Mesenchymal stem cell (in vitro differentiated cells and primary cell): Measurements from ENCODE around the gene NFAT5.

Experiments
- DNase-seq: peaks from one replicate; pipeline ENCODE4 v3.0.0-alpha.2; 2013
- H2AFZ ChIP-seq: one replicate; pipeline ENCODE4 v1.6.1; 2013; ENCODE audit warnings: low read depth, mild to moderate bottlenecking, control low read depth, inconsistent platforms, low read length, moderate library complexity
- H2AK5ac ChIP-seq: 2 replicates; pipeline ENCODE4 v1.6.1; 2013; ENCODE audit warnings: low read length, moderate library complexity, mild to moderate bottlenecking, inconsistent platforms; ENCODE audit not compliant: severe bottlenecking
- H2BK120ac ChIP-seq: one replicate; pipeline ENCODE4 v1.6.1; 2013; ENCODE audit warnings: low read depth, mild to moderate bottlenecking, inconsistent platforms, low read length, moderate library complexity
- H2BK12ac ChIP-seq, 2 experiments: one replicate each; pipeline ENCODE4 v1.6.1; 2013; ENCODE audit warnings: inconsistent platforms in 2 of 2, low read length in 2 of 2, mild to moderate bottlenecking in 2 of 2, moderate library complexity in 2 of 2, control low read depth in 1 of 2
- H2BK15ac ChIP-seq: one replicate; pipeline ENCODE4 v1.6.1; 2013; ENCODE audit warnings: mild to moderate bottlenecking, low read depth, inconsistent platforms; ENCODE audit not compliant: poor library complexity, severe bottlenecking
- H2BK5ac ChIP-seq: 2 replicates; pipeline ENCODE4 v1.6.1; 2013; ENCODE audit warnings: low read depth, mild to moderate bottlenecking, low read length, control low read depth, inconsistent platforms; ENCODE audit not compliant: poor library complexity, severe bottlenecking
- H3K14ac ChIP-seq, 2 experiments: one replicate each; pipeline ENCODE4 v1.6.1; 2013; ENCODE audit warnings: inconsistent platforms in 2 of 2, low read length in 2 of 2, control low read depth in 1 of 2, mild to moderate bottlenecking in 1 of 2, moderate library complexity in 1 of 2
- H3K18ac ChIP-seq, 2 experiments: one replicate each; pipeline ENCODE4 v1.6.1; 2013; ENCODE audit warnings: inconsistent platforms in 2 of 2, low read length in 2 of 2, control low read depth in 1 of 2, low read depth in 1 of 2, mild to moderate bottlenecking in 1 of 2
- H3K23ac ChIP-seq, 2 experiments: one replicate each; pipeline ENCODE4 v1.6.1; 2013; ENCODE audit warnings: inconsistent platforms in 2 of 2, low read length in 2 of 2, mild to moderate bottlenecking in 2 of 2, moderate library complexity in 2 of 2, control low read depth in 1 of 2
- H3K27ac ChIP-seq: 2 replicates; pipeline ENCODE4 v1.5.1; 2013; ENCODE audit warnings: mild to moderate bottlenecking, moderate library complexity, low read length, control low read depth, inconsistent platforms; ENCODE audit not compliant: poor library complexity, severe bottlenecking
- H3K27me3 ChIP-seq, 2 experiments: 2 replicates each; pipeline versions ENCODE4 v1.6.1 to v1.7.0; 2013; ENCODE audit warnings: low read length in 2 of 2, mild to moderate bottlenecking in 2 of 2, moderate library complexity in 2 of 2, control low read depth in 1 of 2, inconsistent platforms in 1 of 2; ENCODE audit not compliant: control insufficient read depth in 1 of 2, insufficient read depth in 1 of 2
- H3K36me3 ChIP-seq, 2 experiments: 2 replicates each; pipeline versions ENCODE4 v1.6.1 to v1.7.0; 2013; ENCODE audit warnings: low read length in 2 of 2, control low read depth in 1 of 2, inconsistent platforms in 1 of 2, low read depth in 1 of 2, mild to moderate bottlenecking in 1 of 2; ENCODE audit not compliant: insufficient read depth in 2 of 2, control insufficient read depth in 1 of 2
- H3K4ac ChIP-seq, 2 experiments: one replicate each; pipeline ENCODE4 v1.6.1; 2013; ENCODE audit warnings: inconsistent platforms in 2 of 2, low read length in 2 of 2, mild to moderate bottlenecking in 2 of 2, moderate library complexity in 2 of 2, control low read depth in 1 of 2, low read depth in 1 of 2
- H3K4me1 ChIP-seq: 2 replicates; pipeline ENCODE4 v1.6.1; 2013; ENCODE audit warnings: low read depth, low read length, control low read depth; ENCODE audit not compliant: control insufficient read depth, insufficient read depth
- H3K4me2 ChIP-seq: 2 replicates; pipeline ENCODE4 v1.6.1; 2013; ENCODE audit warnings: low read length, mild to moderate bottlenecking, inconsistent platforms; ENCODE audit not compliant: poor library complexity, severe bottlenecking
- H3K4me3 ChIP-seq, 2 experiments: 2 replicates each; pipeline versions ENCODE4 v1.5.1 to v1.7.0; 2013; ENCODE audit warnings: low read length in 2 of 2, mild to moderate bottlenecking in 2 of 2, control low read depth in 1 of 2, low read depth in 1 of 2; ENCODE audit not compliant: insufficient read depth in 1 of 2
- H3K79me1 ChIP-seq: replicated peaks from 2 replicates; pipeline ENCODE4 v1.6.1; 2013; ENCODE audit warnings: mild to moderate bottlenecking, control low read depth, low read length, inconsistent platforms; ENCODE audit not compliant: poor library complexity, severe bottlenecking
- H3K9ac ChIP-seq: 2 replicates; pipeline ENCODE4 v1.7.0; 2013; ENCODE audit warnings: mild to moderate bottlenecking, low read length, moderate library complexity
- H3K9me3 ChIP-seq: 2 replicates; pipeline ENCODE4 v1.7.0; 2013; ENCODE audit warnings: mild to moderate bottlenecking, low read length; ENCODE audit not compliant: control insufficient read depth
- H4K8ac ChIP-seq: one replicate; pipeline ENCODE4 v1.6.1; 2013; ENCODE audit warnings: inconsistent platforms, mild to moderate bottlenecking, low read length, moderate library complexity
- H4K91ac ChIP-seq: one replicate; pipeline ENCODE4 v1.6.1; 2013; ENCODE audit warnings: mild to moderate bottlenecking, low read length, inconsistent platforms
- WGBS: methylation state at CpG from one replicate; pipeline ENCODE4 v1.1.7; 2013; ENCODE audit warnings: mixed read lengths; 5-methylcytosine and 5-hydroxymethylcytosine counted together

Gene NFAT5

DNA sequence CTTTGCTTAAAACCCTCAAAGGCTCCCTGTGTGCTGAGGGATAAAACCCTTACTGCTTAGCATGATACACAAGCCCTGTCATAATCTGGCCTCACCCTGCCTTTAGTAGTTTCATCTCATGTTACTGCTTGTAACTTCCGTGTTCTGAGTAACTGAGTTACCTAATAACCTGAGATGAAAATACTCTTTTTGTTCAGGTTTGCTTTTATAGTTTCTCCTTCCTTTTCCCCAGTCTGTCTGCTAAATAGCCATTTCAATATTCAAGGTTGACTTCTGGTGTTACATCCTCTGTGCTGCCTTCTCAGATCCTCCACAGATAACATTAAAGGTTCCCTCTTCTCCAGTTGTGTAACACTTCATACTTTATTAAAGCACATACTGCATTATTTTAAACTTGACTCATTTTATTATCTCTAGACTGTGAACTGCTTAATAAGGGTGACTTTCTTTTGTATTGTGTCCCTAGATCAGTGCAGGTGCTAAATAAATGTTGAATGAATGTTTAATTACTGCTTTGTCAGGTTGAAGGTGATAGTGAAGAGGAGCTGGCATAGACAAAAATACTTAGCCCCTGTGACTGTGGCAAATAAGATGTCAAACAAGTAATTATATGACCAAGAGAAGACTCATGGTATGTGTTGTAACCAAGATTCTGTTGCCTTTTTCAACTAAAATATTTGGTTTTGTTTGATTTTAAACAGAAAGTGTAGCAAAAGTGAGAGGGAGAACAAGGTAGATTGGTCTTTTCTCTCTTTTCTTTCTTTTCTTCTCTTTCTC is 47.8 kb downstream of the NFAT5 start:
- no peak overlapping the region for H2BK120ac ChIP-seq
- no peak overlapping the region for H3K14ac ChIP-seq
- no peak overlapping the region for H3K4me3 ChIP-seq
- no peak overlapping the region for H2BK5ac ChIP-seq
- H3K79me1 ChIP-seq: no peaks in the 10 kb centered on the region
- no peak overlapping the region for H2AK5ac ChIP-seq
- H3K4me1 ChIP-seq: peaks cover 6% of the 10 kb centered on the region
- H4K8ac ChIP-seq: no peak overlapping the region
- peak; percentile 26 for DNase-seq
- 92% methylated on average over 1 of the region's 1 CpG for WGBS
- no peak overlapping the region for H4K91ac ChIP-seq
- peak overlapping the region; percentile 23 for H3K9ac ChIP-seq
- no peak overlapping the region for H3K23ac ChIP-seq
- no peak overlapping the region for H3K4ac ChIP-seq
- H3K4me2 ChIP-seq: no peak overlapping the region
- H3K9me3 ChIP-seq: no peaks in the 10 kb centered on the region
- peaks cover 9 to 17% of the 10 kb centered on the region in 2 experiments for H3K36me3 ChIP-seq
- H3K27me3 ChIP-seq: no peaks in the 10 kb centered on the region
- H2AFZ ChIP-seq: no peak overlapping the region
- H2BK15ac ChIP-seq: no peak overlapping the region
- no peak overlapping the region for H3K18ac ChIP-seq
- no peak overlapping the region for H2BK12ac ChIP-seq
- H3K27ac ChIP-seq: peak overlapping the region; percentile 26

- H4K91ac ChIP-seq: no peak overlapping the region
- no peak overlapping the region for H3K27ac ChIP-seq
- H3K4me1 ChIP-seq: peaks cover 6% of the 10 kb centered on the region
- no peak overlapping the region for H2AFZ ChIP-seq
- no peak overlapping the region for H4K8ac ChIP-seq
- H3K18ac ChIP-seq: no peak overlapping the region
- H2BK5ac ChIP-seq: no peak overlapping the region
- H3K4ac ChIP-seq: no peak overlapping the region
- no peak for DNase-seq
- no peak overlapping the region for H3K14ac ChIP-seq
- H2BK120ac ChIP-seq: no peak overlapping the region
- 98% methylated on average over 2 of the region's 2 CpGs for WGBS
- H2BK12ac ChIP-seq: no peak overlapping the region
- H3K4me2 ChIP-seq: no peak overlapping the region
- no peak overlapping the region for H3K9ac ChIP-seq
- no peak overlapping the region for H2AK5ac ChIP-seq
- no peak overlapping the region for H3K23ac ChIP-seq
- peaks cover 9 to 15% of the 10 kb centered on the region in 2 experiments for H3K36me3 ChIP-seq
- no peaks in the 10 kb centered on the region for H3K79me1 ChIP-seq
- H3K4me3 ChIP-seq: no peak overlapping the region
- no peaks in the 10 kb centered on the region for H3K9me3 ChIP-seq
- H3K27me3 ChIP-seq: no peaks in the 10 kb centered on the region
- H2BK15ac ChIP-seq: no peak overlapping the region
Measured at GRCh38 chr16:69615528-69615927, 49.8 kb downstream of the NFAT5 start.

DNA sequence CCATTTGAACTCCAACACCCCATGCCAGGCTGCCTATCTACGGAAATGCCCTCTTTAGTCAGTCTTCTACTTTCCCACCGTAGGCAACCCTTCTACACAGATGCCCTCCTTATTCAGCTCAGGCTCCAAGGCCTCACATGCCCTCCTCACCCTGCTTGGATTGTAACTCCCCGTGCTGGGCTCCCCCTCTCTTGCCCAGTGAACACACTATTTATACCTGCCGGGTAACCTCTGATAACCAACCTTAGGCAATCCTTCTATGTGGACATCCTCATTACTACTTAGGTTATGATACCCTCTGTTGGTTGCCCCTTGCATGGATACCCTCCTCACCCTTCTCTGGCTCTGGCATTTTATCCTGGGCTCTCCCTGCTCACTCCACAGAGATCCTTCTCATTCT is 50.3 kb downstream of the NFAT5 start:
- no peak overlapping the region for H4K91ac ChIP-seq
- no peaks in the 10 kb centered on the region for H3K27me3 ChIP-seq
- no peaks in the 10 kb centered on the region for H3K9me3 ChIP-seq
- H2BK5ac ChIP-seq: no peak overlapping the region
- H3K14ac ChIP-seq: no peak overlapping the region
- no peak overlapping the region for H2BK12ac ChIP-seq
- no peak overlapping the region for H3K4me3 ChIP-seq
- H3K23ac ChIP-seq: no peak overlapping the region
- no peak overlapping the region for H2BK15ac ChIP-seq
- no peak overlapping the region for H3K4ac ChIP-seq
- no peak overlapping the region for H4K8ac ChIP-seq
- WGBS: 100% methylated on average over 4 of the region's 4 CpGs
- no peak overlapping the region for H3K27ac ChIP-seq
- H2AK5ac ChIP-seq: no peak overlapping the region
- no peaks in the 10 kb centered on the region for H3K79me1 ChIP-seq
- H2BK120ac ChIP-seq: no peak overlapping the region
- H3K36me3 ChIP-seq: peaks cover 9 to 15% of the 10 kb centered on the region in 2 experiments
- H3K9ac ChIP-seq: no peak overlapping the region
- no peak overlapping the region for H2AFZ ChIP-seq
- peaks cover 6% of the 10 kb centered on the region for H3K4me1 ChIP-seq
- no peak overlapping the region for H3K18ac ChIP-seq
- no peak overlapping the region for H3K4me2 ChIP-seq
- no peak for DNase-seq

DNA sequence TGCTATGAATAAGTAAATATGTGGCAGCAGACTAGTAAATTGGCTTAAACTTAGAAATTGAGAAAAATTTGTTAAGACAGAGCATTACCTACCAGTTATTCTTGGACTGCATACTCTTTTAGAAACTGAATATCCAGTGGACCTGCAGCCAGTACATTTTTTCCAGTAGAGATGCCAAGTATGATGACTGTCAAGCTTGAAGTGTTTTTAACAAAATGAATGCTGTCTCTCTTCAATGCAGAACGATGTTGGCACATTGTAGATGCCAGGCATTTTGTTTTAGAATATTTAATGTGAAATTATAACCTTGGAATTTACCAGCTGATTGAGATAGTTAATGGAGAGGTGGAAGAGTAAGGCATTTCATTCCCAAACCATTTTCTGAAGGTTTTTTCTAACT is 52.5 kb downstream of the NFAT5 start:
- Histone ChIP-seq H2BK12ac (no peak overlapping the region), H3K27ac (no peak overlapping the region), H3K79me1 (no peaks in the 10 kb centered on the region), H3K18ac (no peak overlapping the region), H3K4me1 (peaks cover 4% of the 10 kb centered on the region), H3K14ac (no peak overlapping the region), H4K91ac (no peak overlapping the region), H3K23ac (no peak overlapping the region), H4K8ac (no peak overlapping the region), H2AK5ac (no peak overlapping the region), H3K27me3 (no peaks in the 10 kb centered on the region), H3K4ac (no peak overlapping the region), H3K9me3 (no peaks in the 10 kb centered on the region), H3K9ac (no peak overlapping the region), H2BK120ac (no peak overlapping the region), H3K36me3 (peaks cover 9 to 15% of the 10 kb centered on the region in 2 experiments), H2BK15ac (no peak overlapping the region), H2BK5ac (no peak overlapping the region), H3K4me2 (no peak overlapping the region), H3K4me3 (no peak overlapping the region), H2AFZ (no peak overlapping the region)
- WGBS: 83% methylated on average over 1 of the region's 1 CpG
- peak; percentile 40 for DNase-seq
